ENCODE measurements around the gene CAMK1D.
"Not testable (repeated sequence)": the region's sequence is repeated elsewhere in the genome, so short reads cannot be mapped to it uniquely, and the experiment has no call there.

CAMK1D gene

GRCh38 chr10:12542133-12542670 lies 192.9 kb downstream of the CAMK1D start:
- H3K9me3 ChIP-seq (ENCODE audit: low read length): no peaks in the 10 kb centered on the region
- no peak overlapping the region for H2AFZ ChIP-seq (ENCODE audit: low read length)
- no peak overlapping the region for H3K4me3 ChIP-seq (ENCODE audit: low read depth, low read length, poor library complexity, severe bottlenecking)
- H3K27me3 ChIP-seq (ENCODE audit: insufficient read depth, low read length): no peaks in the 10 kb centered on the region
- H4K20me1 ChIP-seq (ENCODE audit: insufficient read depth, low read length): no peaks in the 10 kb centered on the region
- H3K27ac ChIP-seq (ENCODE audit: low read depth, low read length, poor library complexity, severe bottlenecking): no peak overlapping the region
- H3K9me2 ChIP-seq (ENCODE audit: low read depth, low read length): no peaks in the 10 kb centered on the region
- no peaks in the 10 kb centered on the region for H3K79me2 ChIP-seq (ENCODE audit: insufficient read depth, low read length)
- TF ChIP-seq CTCF (IDR thresholded peaks at IDR 0.05; ENCODE audit: low read length) (no peak), EZH2 (IDR thresholded peaks at IDR 0.05; ENCODE audit: borderline replicate concordance, low read length) (no peak)
- no peaks in the 10 kb centered on the region for H3K4me1 ChIP-seq (ENCODE audit: insufficient read depth, low read length, severe bottlenecking)
- no peaks in the 10 kb centered on the region for H3K36me3 ChIP-seq (ENCODE audit: insufficient read depth, low read length)
- H3F3A ChIP-seq (ENCODE audit: insufficient read depth, low read length): no peaks in the 10 kb centered on the region
- H3K4me2 ChIP-seq (ENCODE audit: low read length): no peak overlapping the region
- no peak overlapping the region for H3K9ac ChIP-seq (ENCODE audit: low read length)

- no peak for TF ChIP-seq EZH2 (IDR thresholded peaks at IDR 0.05; ENCODE audit: borderline replicate concordance, low read length)
- TF ChIP-seq CTCF (IDR thresholded peaks at IDR 0.05; ENCODE audit: low read length): no peak
- Histone ChIP-seq H3K4me2 (ENCODE audit: low read length) (no peak overlapping the region), H3K79me2 (ENCODE audit: insufficient read depth, low read length) (no peaks in the 10 kb centered on the region), H2AFZ (ENCODE audit: low read length) (no peak overlapping the region), H3K27ac (ENCODE audit: low read depth, low read length, poor library complexity, severe bottlenecking) (no peak overlapping the region), H3F3A (ENCODE audit: insufficient read depth, low read length) (no peaks in the 10 kb centered on the region), H3K27me3 (ENCODE audit: insufficient read depth, low read length) (no peaks in the 10 kb centered on the region), H3K4me1 (ENCODE audit: insufficient read depth, low read length, severe bottlenecking) (no peaks in the 10 kb centered on the region), H4K20me1 (ENCODE audit: insufficient read depth, low read length) (no peaks in the 10 kb centered on the region), H3K36me3 (ENCODE audit: insufficient read depth, low read length) (no peaks in the 10 kb centered on the region), H3K9me2 (ENCODE audit: low read depth, low read length) (no peaks in the 10 kb centered on the region), H3K9ac (ENCODE audit: low read length) (no peak overlapping the region), H3K9me3 (ENCODE audit: low read length) (no peaks in the 10 kb centered on the region), H3K4me3 (ENCODE audit: low read depth, low read length, poor library complexity, severe bottlenecking) (no peak overlapping the region)
These were observed 194.2 kb downstream of the CAMK1D start for GRCh38 chr10:12543589-12543988.

- not testable (repeated sequence) for H3K9me3 ChIP-seq (ENCODE audit: low read length); H3K9me2 ChIP-seq (ENCODE audit: low read depth, low read length); H3F3A ChIP-seq (ENCODE audit: insufficient read depth, low read length); H3K27me3 ChIP-seq (ENCODE audit: insufficient read depth, low read length); H3K27ac ChIP-seq (ENCODE audit: low read depth, low read length, poor library complexity, severe bottlenecking); H3K79me2 ChIP-seq (ENCODE audit: insufficient read depth, low read length); H3K36me3 ChIP-seq (ENCODE audit: insufficient read depth, low read length); H2AFZ ChIP-seq (ENCODE audit: low read length); H3K4me3 ChIP-seq (ENCODE audit: low read depth, low read length, poor library complexity, severe bottlenecking); H3K9ac ChIP-seq (ENCODE audit: low read length); H4K20me1 ChIP-seq (ENCODE audit: insufficient read depth, low read length); H3K4me2 ChIP-seq (ENCODE audit: low read length); H3K4me1 ChIP-seq (ENCODE audit: insufficient read depth, low read length, severe bottlenecking)
These were observed 196.9 kb downstream of the CAMK1D start for GRCh38 chr10:12546160-12546802.

- Histone ChIP-seq H3K4me1 (ENCODE audit: insufficient read depth, low read length, severe bottlenecking) (no peaks in the 10 kb centered on the region), H2AFZ (ENCODE audit: low read length) (no peak overlapping the region), H3K36me3 (ENCODE audit: insufficient read depth, low read length) (no peaks in the 10 kb centered on the region), H3F3A (ENCODE audit: insufficient read depth, low read length) (no peaks in the 10 kb centered on the region), H3K27me3 (ENCODE audit: insufficient read depth, low read length) (no peaks in the 10 kb centered on the region), H3K79me2 (ENCODE audit: insufficient read depth, low read length) (no peaks in the 10 kb centered on the region), H3K4me2 (ENCODE audit: low read length) (no peak overlapping the region), H3K4me3 (ENCODE audit: low read depth, low read length, poor library complexity, severe bottlenecking) (no peak overlapping the region), H3K9me2 (ENCODE audit: low read depth, low read length) (no peaks in the 10 kb centered on the region), H4K20me1 (ENCODE audit: insufficient read depth, low read length) (no peaks in the 10 kb centered on the region), H3K9me3 (ENCODE audit: low read length) (no peaks in the 10 kb centered on the region), H3K9ac (ENCODE audit: low read length) (no peak overlapping the region), H3K27ac (ENCODE audit: low read depth, low read length, poor library complexity, severe bottlenecking) (no peak overlapping the region)
- no peak for TF ChIP-seq EZH2 (IDR thresholded peaks at IDR 0.05; ENCODE audit: borderline replicate concordance, low read length)
- no peak for TF ChIP-seq CTCF (IDR thresholded peaks at IDR 0.05; ENCODE audit: low read length)
These were observed 198.0 kb downstream of the CAMK1D start for GRCh38 chr10:12547301-12547771.
